Astrocyte of the cerebellum (primary cell): ENCODE measurements around the gene CSNK1A1L.

Experiments
- DNase-seq: peaks from one replicate; pipeline ENCODE4 v3.0.0-alpha.2; 2011; ENCODE audit warnings: low read depth
- H3K4me3 ChIP-seq: 2 replicates; pipeline ENCODE4 v1.5.1; 2011; ENCODE audit warnings: mild to moderate bottlenecking, low read depth, low read length, moderate library complexity
- CTCF ChIP-seq: IDR thresholded peaks from 2 replicates; pipeline ENCODE4 v1.5.1; 2012; ENCODE audit warnings: low read length, low read depth, moderate library complexity, mild to moderate bottlenecking; ENCODE audit errors: missing control alignments
- in situ Hi-C: cut with HindIII; loops from 2 replicates; pipeline ENCODE4 v1.10.0; 2017; ENCODE audit warnings: low sequenced_read_pairs

Gene CSNK1A1L

GRCh38 chr13:37106642-37107041 is 1.2 kb upstream of the CSNK1A1L start:
- DNase-seq = no peak
- in situ Hi-C loops = loop anchor here (25.0 kb wide), 1 partner anchor 481 kb away; the partner anchor contains the start of gene POSTN
- no peak overlapping the region for H3K4me3 ChIP-seq
- TF ChIP-seq CTCF = no peak

GRCh38 chr13:37102896-37103295 is 2.6 kb downstream of the CSNK1A1L start:
- in situ Hi-C loops = loop anchor here (25.0 kb wide), 1 partner anchor 484 kb away; the partner anchor contains the start of gene POSTN
- TF ChIP-seq CTCF = no peak
- no peak for DNase-seq
- no peak overlapping the region for H3K4me3 ChIP-seq

- no peak overlapping the region for H3K4me3 ChIP-seq
- no peak for DNase-seq
Observed at GRCh38 chr13:37101201-37101600, 4.3 kb downstream of the CSNK1A1L start.

GRCh38 chr13:37100731-37101130 is 4.7 kb downstream of the CSNK1A1L start:
- in situ Hi-C loops = loop anchor here (25.0 kb wide), 1 partner anchor 487 kb away; the partner anchor contains the start of gene POSTN
- H3K4me3 ChIP-seq = no peak overlapping the region
- no peak for DNase-seq
- no peak for TF ChIP-seq CTCF

More at GRCh38 chr13:37101201-37101600, 4.3 kb downstream of the CSNK1A1L start:
- in situ Hi-C loops = loop anchor here (25.0 kb wide), 1 partner anchor 486 kb away; the partner anchor contains the start of gene POSTN
- no peak for TF ChIP-seq CTCF

- H3K4me3 ChIP-seq = no peak overlapping the region
- no peak for TF ChIP-seq CTCF
- DNase-seq = no peak
- in situ Hi-C loops = no loop called here
Observed at GRCh38 chr13:37097076-37097475, 8.4 kb downstream of the CSNK1A1L start.

- TF ChIP-seq CTCF = no peak
- in situ Hi-C loops = no loop called here
- no peak overlapping the region for H3K4me3 ChIP-seq
- DNase-seq = no peak
Observed at GRCh38 chr13:37094840-37095239, 10.6 kb downstream of the CSNK1A1L start.
